ENCODE results near the gene TRIM6.

Gene TRIM6

DNA sequence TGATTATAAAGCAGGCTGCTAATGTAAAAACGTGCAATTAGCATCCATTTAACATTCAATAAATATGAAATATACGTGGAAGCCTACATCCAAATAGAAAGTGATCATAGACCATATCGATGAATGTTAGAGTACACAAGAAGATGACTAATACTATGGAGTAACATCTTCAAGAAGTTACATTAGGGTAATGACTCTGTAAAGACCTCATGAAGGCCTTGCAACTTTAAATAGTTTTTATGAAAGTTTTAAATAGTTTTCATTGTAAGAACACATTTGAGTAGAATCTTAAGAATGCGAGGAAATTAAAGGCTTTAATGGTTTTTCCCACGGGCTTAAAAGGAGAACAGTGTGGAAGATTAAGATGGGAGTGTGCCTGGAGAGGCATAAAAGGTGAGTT is 29.8 kb downstream of the TRIM6 start:
- Histone ChIP-seq H3K9me3 (ENCODE audit: control extremely low read depth in 1 of 5, control insufficient read depth in 4 of 5, insufficient read depth in 2 of 5, low read depth in 1 of 5, low read length in 4 of 5) (no peaks in the 10 kb centered on the region), H3K27me3 (replicated peaks in 2 of 5; ENCODE audit: control insufficient read depth in 4 of 5, insufficient read depth in 5 of 5, low read length in 4 of 5) (no peaks in the 10 kb centered on the region), H3K4me1 (ENCODE audit: control extremely low read depth in 1 of 4, control insufficient read depth in 4 of 4, insufficient read depth in 4 of 4, low read length in 3 of 4) (peaks cover 7 to 32% (median 25%) of the 10 kb centered on the region in 4 experiments), H3K4me3 (ENCODE audit: control insufficient read depth in 1 of 7, extremely low read depth in 1 of 7, insufficient read depth in 4 of 7, low read depth in 2 of 7, low read length in 6 of 7) (no peak overlapping the region), H3K36me3 (ENCODE audit: control insufficient read depth in 4 of 4, insufficient read depth in 4 of 4, low read length in 3 of 4) (no peaks in the 10 kb centered on the region), H3K27ac (ENCODE audit: insufficient read depth in 1 of 2, low read depth in 1 of 2, low read length in 2 of 2, poor library complexity in 1 of 2, severe bottlenecking in 2 of 2) (no peak overlapping the region)
- ChIA-PET POLR2A (no interaction called here), CTCF (no interaction called here)
- DNase-seq, result no peak
- 100% methylated on average over 2 of the region's 5 CpGs for WGBS (ENCODE audit: insufficient coverage)

DNA sequence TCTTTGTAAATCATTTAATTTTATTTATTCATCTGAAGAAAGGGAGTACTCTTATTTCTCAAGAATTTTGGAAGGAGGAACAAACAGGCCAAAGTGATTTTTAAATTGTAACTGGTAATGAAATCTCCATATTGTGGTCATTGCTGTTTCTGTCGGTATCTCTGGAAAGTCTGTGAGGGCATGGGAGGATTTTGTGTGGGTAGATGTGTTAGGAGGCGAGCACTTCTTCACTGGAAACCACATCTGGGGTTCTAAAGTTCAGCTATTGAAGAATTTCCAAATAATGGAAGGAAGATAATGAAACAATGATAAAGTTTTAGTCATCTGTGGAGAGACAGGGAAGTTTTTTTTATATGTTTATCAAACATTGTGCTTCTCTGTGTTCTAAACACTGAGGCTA is 35.0 kb downstream of the TRIM6 start:
- H3K36me3 ChIP-seq (ENCODE audit: control insufficient read depth in 4 of 4, insufficient read depth in 4 of 4, low read length in 3 of 4), result peaks cover 6 to 26% (median 10%) of the 10 kb centered on the region in 4 experiments
- 100% methylated on average over 2 of the region's 2 CpGs for WGBS (ENCODE audit: insufficient coverage)
- H3K9me3 ChIP-seq (ENCODE audit: control extremely low read depth in 1 of 5, control insufficient read depth in 4 of 5, insufficient read depth in 2 of 5, low read depth in 1 of 5, low read length in 4 of 5), result no peaks in the 10 kb centered on the region
- H3K4me3 ChIP-seq (ENCODE audit: control insufficient read depth in 1 of 7, extremely low read depth in 1 of 7, insufficient read depth in 4 of 7, low read depth in 2 of 7, low read length in 6 of 7), result no peak overlapping the region
- H3K27ac ChIP-seq (ENCODE audit: insufficient read depth in 1 of 2, low read depth in 1 of 2, low read length in 2 of 2, poor library complexity in 1 of 2, severe bottlenecking in 2 of 2), result no peak overlapping the region
- DNase-seq, result no peak
- no peaks in the 10 kb centered on the region for H3K27me3 ChIP-seq (replicated peaks in 2 of 5; ENCODE audit: control insufficient read depth in 4 of 5, insufficient read depth in 5 of 5, low read length in 4 of 5)
- H3K4me1 ChIP-seq (ENCODE audit: control extremely low read depth in 1 of 4, control insufficient read depth in 4 of 4, insufficient read depth in 4 of 4, low read length in 3 of 4), result peaks cover 5 to 13% (median 9%) of the 10 kb centered on the region in 4 experiments
- ChIA-PET CTCF (interaction anchor here (1.2 kb wide), 1 partner anchor 11 kb away, joined by 3 read pairs; no protein-coding TSS in a partner anchor), POLR2A (no interaction called here)

DNA sequence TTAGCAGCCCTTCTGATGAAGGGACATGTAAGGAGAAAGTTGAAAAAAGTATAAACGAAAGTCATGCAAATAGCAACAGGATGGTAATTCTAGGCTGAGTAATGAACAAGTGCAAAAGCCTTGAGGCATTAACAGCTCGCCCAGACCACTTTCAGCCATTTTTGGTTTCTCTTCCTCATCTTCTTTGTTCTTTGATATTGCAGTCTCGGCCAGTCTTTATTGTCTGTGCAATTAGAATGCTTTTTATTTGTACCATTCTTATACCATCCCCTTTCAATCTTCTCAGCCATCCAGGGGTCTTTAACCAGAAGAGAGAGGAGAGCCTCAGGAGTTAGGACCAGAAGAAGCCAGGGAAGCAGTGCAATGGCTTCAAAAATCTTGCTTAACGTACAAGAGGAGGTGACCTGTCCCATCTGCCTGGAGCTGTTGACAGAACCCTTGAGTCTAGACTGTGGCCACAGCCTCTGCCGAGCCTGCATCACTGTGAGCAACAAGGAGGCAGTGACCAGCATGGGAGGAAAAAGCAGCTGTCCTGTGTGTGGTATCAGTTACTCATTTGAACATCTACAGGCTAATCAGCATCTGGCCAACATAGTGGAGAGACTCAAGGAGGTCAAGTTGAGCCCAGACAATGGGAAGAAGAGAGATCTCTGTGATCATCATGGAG is 35.7 kb downstream of the TRIM6 start:
- Histone ChIP-seq H3K27me3 (replicated peaks in 2 of 5; ENCODE audit: control insufficient read depth in 4 of 5, insufficient read depth in 5 of 5, low read length in 4 of 5) (no peaks in the 10 kb centered on the region), H3K4me1 (ENCODE audit: control extremely low read depth in 1 of 4, control insufficient read depth in 4 of 4, insufficient read depth in 4 of 4, low read length in 3 of 4) (peaks cover 3 to 9% (median 7%) of the 10 kb centered on the region in 4 experiments), H3K27ac (ENCODE audit: insufficient read depth in 1 of 2, low read depth in 1 of 2, low read length in 2 of 2, poor library complexity in 1 of 2, severe bottlenecking in 2 of 2) (no peak overlapping the region), H3K4me3 (ENCODE audit: control insufficient read depth in 1 of 7, extremely low read depth in 1 of 7, insufficient read depth in 4 of 7, low read depth in 2 of 7, low read length in 6 of 7) (no peak overlapping the region), H3K9me3 (ENCODE audit: control extremely low read depth in 1 of 5, control insufficient read depth in 4 of 5, insufficient read depth in 2 of 5, low read depth in 1 of 5, low read length in 4 of 5) (no peaks in the 10 kb centered on the region), H3K36me3 (ENCODE audit: control insufficient read depth in 4 of 4, insufficient read depth in 4 of 4, low read length in 3 of 4) (peaks cover 6 to 27% (median 11%) of the 10 kb centered on the region in 4 experiments)
- ChIA-PET CTCF (no interaction called here), POLR2A (no interaction called here)
- DNase-seq, result no peak
- WGBS (ENCODE audit: insufficient coverage), result 97% methylated on average over 4 of the region's 5 CpGs

DNA sequence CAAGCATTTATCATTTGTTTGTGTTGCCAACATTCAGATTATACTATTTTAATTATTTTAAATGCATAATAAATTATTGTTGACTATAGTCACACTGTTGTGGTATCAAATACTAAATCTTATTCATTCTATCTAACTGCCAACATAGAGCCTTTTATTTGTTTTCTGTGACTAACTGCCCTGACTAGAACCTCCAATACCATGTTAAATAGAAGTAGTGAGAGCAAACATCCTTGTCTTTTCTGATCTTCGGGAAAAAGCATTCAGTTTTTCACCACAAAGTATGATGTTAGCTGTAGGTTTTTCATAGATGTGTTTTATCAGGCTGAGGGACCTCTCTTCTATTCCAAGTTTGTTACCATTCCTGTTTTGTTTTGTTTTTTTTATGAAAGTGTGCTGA is 43.5 kb downstream of the TRIM6 start:
- no peak for DNase-seq
- Histone ChIP-seq H3K27me3 (replicated peaks in 2 of 5; ENCODE audit: control insufficient read depth in 4 of 5, insufficient read depth in 5 of 5, low read length in 4 of 5) (no peaks in the 10 kb centered on the region), H3K36me3 (ENCODE audit: control insufficient read depth in 4 of 4, insufficient read depth in 4 of 4, low read length in 3 of 4) (peaks cover 9 to 53% (median 18%) of the 10 kb centered on the region in 4 experiments), H3K4me3 (ENCODE audit: control insufficient read depth in 1 of 7, extremely low read depth in 1 of 7, insufficient read depth in 4 of 7, low read depth in 2 of 7, low read length in 6 of 7) (no peak overlapping the region), H3K27ac (ENCODE audit: insufficient read depth in 1 of 2, low read depth in 1 of 2, low read length in 2 of 2, poor library complexity in 1 of 2, severe bottlenecking in 2 of 2) (no peak overlapping the region), H3K9me3 (ENCODE audit: control extremely low read depth in 1 of 5, control insufficient read depth in 4 of 5, insufficient read depth in 2 of 5, low read depth in 1 of 5, low read length in 4 of 5) (peaks cover 0 to 5% (median 0%) of the 10 kb centered on the region in 5 experiments), H3K4me1 (ENCODE audit: control extremely low read depth in 1 of 4, control insufficient read depth in 4 of 4, insufficient read depth in 4 of 4, low read length in 3 of 4) (no peaks in the 10 kb centered on the region)
- ChIA-PET POLR2A (no interaction called here), CTCF (no interaction called here)
- WGBS (ENCODE audit: insufficient coverage), result no CpG with 5 or more reads among the region's 1 CpG

DNA sequence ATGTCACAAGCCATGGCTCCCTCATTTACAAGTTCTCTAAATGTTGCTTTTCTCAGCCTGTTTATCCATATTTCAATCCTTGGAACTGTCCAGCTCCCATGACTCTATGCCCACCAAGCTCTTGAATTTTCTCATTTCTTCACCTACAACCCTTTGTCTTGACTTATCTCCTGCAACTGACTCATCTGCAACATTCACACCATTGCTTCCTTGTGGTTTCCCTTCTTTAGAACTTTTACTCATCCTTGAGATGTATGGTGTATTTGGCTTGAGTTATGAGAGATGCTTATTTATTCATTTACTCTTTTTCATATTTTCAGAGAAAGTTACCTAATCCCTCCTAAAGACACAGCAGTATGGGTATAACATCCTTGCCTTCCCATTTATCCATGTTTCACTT is 47.1 kb downstream of the TRIM6 start:
- no peak overlapping the region for H3K27ac ChIP-seq (ENCODE audit: insufficient read depth in 1 of 2, low read depth in 1 of 2, low read length in 2 of 2, poor library complexity in 1 of 2, severe bottlenecking in 2 of 2)
- CTCF ChIA-PET, result interaction anchor here (1.3 to 1.4 kb wide), 2 partner anchors 16 to 17 kb away, joined by 3 read pairs; no protein-coding TSS in a partner anchor
- no peaks in the 10 kb centered on the region for H3K27me3 ChIP-seq (replicated peaks in 2 of 5; ENCODE audit: control insufficient read depth in 4 of 5, insufficient read depth in 5 of 5, low read length in 4 of 5)
- no peak for DNase-seq
- POLR2A ChIA-PET, result no interaction called here
- peaks cover 0 to 5% (median 0%) of the 10 kb centered on the region in 5 experiments for H3K9me3 ChIP-seq (ENCODE audit: control extremely low read depth in 1 of 5, control insufficient read depth in 4 of 5, insufficient read depth in 2 of 5, low read depth in 1 of 5, low read length in 4 of 5)
- H3K4me1 ChIP-seq (ENCODE audit: control extremely low read depth in 1 of 4, control insufficient read depth in 4 of 4, insufficient read depth in 4 of 4, low read length in 3 of 4), result no peaks in the 10 kb centered on the region
- no peak overlapping the region for H3K4me3 ChIP-seq (ENCODE audit: control insufficient read depth in 1 of 7, extremely low read depth in 1 of 7, insufficient read depth in 4 of 7, low read depth in 2 of 7, low read length in 6 of 7)
- H3K36me3 ChIP-seq (ENCODE audit: control insufficient read depth in 4 of 4, insufficient read depth in 4 of 4, low read length in 3 of 4), result peaks cover 9 to 36% (median 13%) of the 10 kb centered on the region in 4 experiments

DNA sequence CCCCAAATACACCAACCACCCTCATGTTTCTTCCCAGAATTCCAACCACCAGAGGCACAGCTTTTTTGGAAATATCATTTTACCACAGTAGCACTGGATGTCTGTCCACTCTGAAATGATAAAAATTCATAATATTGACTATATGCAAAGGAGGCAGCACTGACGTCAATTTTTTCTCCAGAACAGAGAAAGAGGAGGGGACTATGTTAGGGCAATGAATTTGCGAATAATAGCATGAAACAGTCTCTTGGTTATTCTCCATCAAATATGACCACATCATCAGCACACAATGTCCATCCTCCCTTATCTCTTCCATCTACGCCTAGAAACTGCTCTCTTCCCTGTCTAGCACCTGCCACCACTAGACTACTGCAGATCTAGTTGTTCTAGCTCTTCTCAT is 49.7 kb downstream of the TRIM6 start:
- POLR2A ChIA-PET, result no interaction called here
- 92% methylated on average over 1 of the region's 3 CpGs for WGBS (ENCODE audit: insufficient coverage)
- Histone ChIP-seq H3K27me3 (replicated peaks in 2 of 5; ENCODE audit: control insufficient read depth in 4 of 5, insufficient read depth in 5 of 5, low read length in 4 of 5) (no peaks in the 10 kb centered on the region), H3K9me3 (ENCODE audit: control extremely low read depth in 1 of 5, control insufficient read depth in 4 of 5, insufficient read depth in 2 of 5, low read depth in 1 of 5, low read length in 4 of 5) (no peaks in the 10 kb centered on the region), H3K4me3 (ENCODE audit: control insufficient read depth in 1 of 7, extremely low read depth in 1 of 7, insufficient read depth in 4 of 7, low read depth in 2 of 7, low read length in 6 of 7) (no peak overlapping the region), H3K27ac (ENCODE audit: insufficient read depth in 1 of 2, low read depth in 1 of 2, low read length in 2 of 2, poor library complexity in 1 of 2, severe bottlenecking in 2 of 2) (no peak overlapping the region), H3K4me1 (ENCODE audit: control extremely low read depth in 1 of 4, control insufficient read depth in 4 of 4, insufficient read depth in 4 of 4, low read length in 3 of 4) (no peaks in the 10 kb centered on the region), H3K36me3 (ENCODE audit: control insufficient read depth in 4 of 4, insufficient read depth in 4 of 4, low read length in 3 of 4) (peaks cover 8 to 21% (median 11%) of the 10 kb centered on the region in 4 experiments)
- DNase-seq, result no peak
- CTCF ChIA-PET, result no interaction called here

DNA sequence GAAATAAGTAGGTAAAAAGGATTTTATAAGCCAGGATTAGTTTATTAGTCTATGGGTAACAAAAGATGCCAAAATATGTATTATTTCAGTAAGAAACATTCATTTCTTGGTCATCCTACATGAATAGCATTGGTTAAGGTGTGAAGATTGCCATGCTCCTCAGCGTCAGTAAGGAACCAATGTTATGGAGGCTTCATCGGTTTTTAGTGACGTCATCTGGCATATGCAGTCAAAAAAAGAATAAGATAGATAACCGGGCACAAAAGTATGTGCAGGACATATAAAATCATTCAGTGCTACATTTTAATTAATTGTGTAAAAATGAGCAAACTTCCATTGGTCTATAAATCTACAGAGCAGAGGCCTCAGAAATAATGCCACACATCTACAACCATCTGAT is 59.0 kb downstream of the TRIM6 start:
- no peaks in the 10 kb centered on the region for H3K27me3 ChIP-seq (replicated peaks in 2 of 5; ENCODE audit: control insufficient read depth in 4 of 5, insufficient read depth in 5 of 5, low read length in 4 of 5)
- 92% methylated on average over 4 of the region's 4 CpGs for WGBS (ENCODE audit: insufficient coverage)
- H3K4me3 ChIP-seq (ENCODE audit: control insufficient read depth in 1 of 7, extremely low read depth in 1 of 7, insufficient read depth in 4 of 7, low read depth in 2 of 7, low read length in 6 of 7), result no peak overlapping the region
- peaks cover 0 to 8% (median 0%) of the 10 kb centered on the region in 5 experiments for H3K9me3 ChIP-seq (ENCODE audit: control extremely low read depth in 1 of 5, control insufficient read depth in 4 of 5, insufficient read depth in 2 of 5, low read depth in 1 of 5, low read length in 4 of 5)
- POLR2A ChIA-PET, result interaction anchor here (0.6 kb wide), 1 partner anchor 25 kb away, joined by 3 read pairs; no protein-coding TSS in a partner anchor
- no peaks in the 10 kb centered on the region for H3K4me1 ChIP-seq (ENCODE audit: control extremely low read depth in 1 of 4, control insufficient read depth in 4 of 4, insufficient read depth in 4 of 4, low read length in 3 of 4)
- no peak overlapping the region for H3K27ac ChIP-seq (ENCODE audit: insufficient read depth in 1 of 2, low read depth in 1 of 2, low read length in 2 of 2, poor library complexity in 1 of 2, severe bottlenecking in 2 of 2)
- H3K36me3 ChIP-seq (ENCODE audit: control insufficient read depth in 4 of 4, insufficient read depth in 4 of 4, low read length in 3 of 4), result peaks cover 0 to 4% (median 1%) of the 10 kb centered on the region in 4 experiments
- CTCF ChIA-PET, result no interaction called here
- DNase-seq, result no peak

Measured in common myeloid progenitor, CD34-positive (primary cell).